Tongue (tissue), 2 donors: ENCODE measurements around the gene IFIT3. TPM values are rescaled to one million over a fixed set of nuclear protein-coding genes. Genes with fewer than 3 reads are reported as not detected.
"Not testable (repeated sequence)": the region's sequence is repeated elsewhere in the genome, so short reads cannot be mapped to it uniquely, and the experiment has no call there.

Source experiments
- DNase-seq: peaks from one replicate; pipeline ENCODE4 v3.0.0-alpha.2; 2015
- total RNA-seq: library from RNA; depleted of rRNA; stranded (reverse); fragments of >200 nt; gene quantifications from one replicate; pipeline ENCODE4 v1.2.3, GENCODE V29; 2014

Gene IFIT3
- total RNA-seq, 1 donor from 2014 or later: 11.0 TPM

DNA sequence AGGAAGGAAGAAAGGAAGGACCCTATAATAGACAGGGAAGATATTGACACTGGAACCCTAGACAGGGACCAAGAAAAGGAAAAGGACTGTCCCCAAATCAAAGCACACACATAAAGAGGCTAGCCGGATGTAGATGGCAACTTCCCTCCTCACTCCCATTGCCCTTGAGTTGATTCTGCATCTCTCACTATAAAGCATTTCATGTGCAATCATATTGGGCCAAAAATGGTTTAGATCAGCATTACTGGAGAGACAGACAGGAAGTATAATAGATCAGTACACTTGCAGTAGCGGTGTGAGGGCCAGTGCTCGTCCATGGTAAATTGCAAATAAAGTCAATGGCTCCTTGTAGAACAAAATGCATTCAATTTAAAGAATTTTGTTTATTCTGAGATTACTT, 8.4 kb downstream of the IFIT3 start:
- DNase-seq: no peak

- DNase-seq: no peak
Measured at GRCh38 chr10:89337484-89337883, 9.7 kb downstream of the IFIT3 start.

GRCh38 chr10:89338713-89339112, 10.9 kb downstream of the IFIT3 start:
- DNase-seq: no peak

DNA sequence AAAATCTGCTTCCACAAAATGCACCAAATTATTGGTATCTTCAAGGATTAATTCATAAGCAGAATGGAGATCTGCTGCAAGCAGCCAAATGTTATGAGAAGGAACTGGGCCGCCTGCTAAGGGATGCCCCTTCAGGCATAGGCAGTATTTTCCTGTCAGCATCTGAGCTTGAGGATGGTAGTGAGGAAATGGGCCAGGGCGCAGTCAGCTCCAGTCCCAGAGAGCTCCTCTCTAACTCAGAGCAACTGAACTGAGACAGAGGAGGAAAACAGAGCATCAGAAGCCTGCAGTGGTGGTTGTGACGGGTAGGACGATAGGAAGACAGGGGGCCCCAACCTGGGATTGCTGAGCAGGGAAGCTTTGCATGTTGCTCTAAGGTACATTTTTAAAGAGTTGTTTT, 12.1 kb downstream of the IFIT3 start:
- DNase-seq: no peak

DNA sequence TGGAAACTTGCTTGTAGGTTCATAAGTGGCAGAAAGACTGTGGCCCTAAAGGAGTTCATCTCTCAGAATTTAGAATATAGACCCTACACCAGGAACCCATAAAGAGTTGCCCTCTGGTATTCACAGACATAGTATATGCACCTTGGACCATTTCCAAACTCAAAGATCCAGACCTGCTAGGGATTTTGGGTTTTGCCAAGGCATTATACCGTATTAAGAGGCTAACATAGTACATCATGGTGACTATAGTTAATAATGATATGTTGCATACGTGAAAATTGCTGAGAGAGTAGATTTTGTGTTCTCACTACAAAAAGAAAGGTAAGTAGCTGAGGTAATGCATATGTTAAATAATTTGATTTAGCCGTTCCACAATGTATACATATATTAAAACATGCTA, 13.9 kb downstream of the IFIT3 start:
- no peak for DNase-seq

- DNase-seq: peak; percentile 36
Measured at GRCh38 chr10:89342206-89342958, 14.6 kb downstream of the IFIT3 start.

DNA sequence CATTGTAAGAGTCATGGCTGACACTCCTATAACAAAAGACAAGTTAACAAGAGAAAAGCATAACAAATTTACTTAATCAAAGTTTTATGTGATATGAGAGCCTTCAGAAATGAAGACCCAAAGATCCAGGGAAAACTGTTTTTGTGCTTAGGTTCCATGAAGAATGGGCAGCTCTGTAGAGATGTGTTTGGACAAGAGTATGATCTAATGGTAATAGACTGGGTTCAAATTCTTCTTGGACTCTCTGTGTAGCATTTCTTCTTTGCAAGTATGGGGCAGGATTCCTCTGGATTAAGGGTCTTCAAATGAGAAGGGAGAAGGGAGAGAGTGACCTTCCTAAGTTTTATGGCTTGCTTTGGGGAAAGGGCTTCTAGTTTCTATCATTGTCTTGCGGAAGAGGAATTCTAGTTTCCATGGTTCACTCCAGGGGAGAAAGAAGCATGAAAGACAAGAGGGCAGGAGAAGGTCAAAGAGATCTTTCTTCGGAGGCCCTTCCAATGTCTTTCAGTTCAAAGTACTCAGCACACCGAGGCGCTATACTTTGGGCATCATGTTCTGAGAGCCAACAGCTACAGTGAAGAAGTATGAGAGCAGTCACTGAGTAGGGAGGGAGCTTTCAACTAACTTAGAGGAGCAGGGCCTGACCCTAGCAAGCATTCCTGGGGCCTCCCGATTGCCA, 15.4 kb downstream of the IFIT3 start:
- no peak for DNase-seq

- no peak for DNase-seq
Measured at GRCh38 chr10:89344156-89344555, 16.4 kb downstream of the IFIT3 start.

- DNase-seq: no peak
Measured at GRCh38 chr10:89345367-89346000, 17.7 kb downstream of the IFIT3 start.

DNA sequence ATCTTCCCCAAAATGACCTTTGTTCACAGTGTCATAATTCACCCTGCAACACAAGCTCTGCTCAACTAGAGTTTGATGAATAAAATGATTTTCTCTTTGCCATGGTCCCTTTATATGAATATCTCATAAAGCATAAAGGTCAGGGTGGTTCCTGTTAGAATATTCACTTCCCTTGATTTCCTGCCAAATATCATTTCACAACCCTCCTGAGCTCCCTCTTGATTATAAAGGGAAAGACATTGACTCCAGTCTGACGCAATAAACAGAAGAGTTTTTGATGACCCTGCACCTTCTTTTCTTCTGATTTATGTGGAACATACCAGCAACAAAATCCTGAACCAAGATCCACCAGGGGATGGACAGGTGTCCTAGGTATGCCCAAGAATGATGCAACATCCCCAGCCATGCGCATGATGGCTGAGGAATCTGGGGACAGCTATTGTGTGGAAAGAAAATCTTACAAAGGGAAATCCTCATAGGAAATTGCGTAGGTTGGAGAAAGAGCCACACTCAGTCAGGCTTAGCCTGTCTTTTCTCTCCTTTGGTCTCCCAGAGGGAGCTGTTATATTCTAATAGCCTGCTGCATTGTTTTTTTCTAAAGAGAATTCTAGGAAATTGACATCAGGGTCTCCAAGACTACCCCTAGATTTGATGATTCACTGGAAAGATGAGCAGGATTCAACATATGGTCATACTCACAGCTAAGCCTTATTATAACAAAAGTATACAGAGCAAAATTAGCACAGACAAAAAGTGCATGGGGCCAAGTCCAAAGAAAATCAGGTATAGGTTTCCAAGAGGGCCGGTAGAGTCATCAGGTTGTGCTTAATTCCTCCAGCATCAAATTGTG, 18.8 kb downstream of the IFIT3 start:
- peak; percentile 34 for DNase-seq

DNA sequence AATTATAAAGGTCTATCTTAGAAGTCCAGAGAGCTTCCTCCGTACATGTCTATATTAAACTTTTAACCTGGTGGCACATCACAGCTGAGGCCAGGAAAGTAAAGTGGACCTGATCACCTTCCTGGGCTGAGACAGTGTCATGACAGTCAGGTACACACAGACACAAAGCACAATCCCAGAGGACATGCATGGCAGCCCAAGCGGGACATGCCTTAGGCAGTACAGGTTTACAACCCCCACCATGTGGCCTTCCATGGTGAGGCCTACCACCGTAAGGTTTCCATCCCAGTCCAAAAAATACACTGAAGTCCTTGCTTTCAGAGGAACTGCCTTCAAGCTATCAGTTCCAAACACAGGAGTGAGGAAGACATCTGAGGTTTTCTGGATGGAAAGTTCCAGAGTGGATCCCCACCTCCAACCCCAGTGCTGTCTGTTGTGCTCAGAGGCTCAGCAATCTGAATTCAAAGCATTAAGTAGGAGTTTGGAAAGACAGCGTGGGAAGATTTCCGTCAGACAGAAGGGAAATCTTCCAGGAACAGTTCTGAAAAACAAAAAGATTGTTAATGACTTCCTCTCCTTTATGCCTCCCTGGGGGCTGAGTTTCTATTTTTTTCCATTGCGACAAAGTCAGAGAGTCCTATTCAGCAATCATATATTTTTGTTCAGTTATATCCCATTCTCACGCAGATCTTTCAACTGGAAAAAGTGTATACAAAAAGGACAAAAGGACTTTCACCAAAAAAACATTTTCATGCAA, 20.1 kb downstream of the IFIT3 start:
- DNase-seq: no peak

GRCh38 chr10:89348481-89348880, 20.7 kb downstream of the IFIT3 start:
- DNase-seq: no peak

DNA sequence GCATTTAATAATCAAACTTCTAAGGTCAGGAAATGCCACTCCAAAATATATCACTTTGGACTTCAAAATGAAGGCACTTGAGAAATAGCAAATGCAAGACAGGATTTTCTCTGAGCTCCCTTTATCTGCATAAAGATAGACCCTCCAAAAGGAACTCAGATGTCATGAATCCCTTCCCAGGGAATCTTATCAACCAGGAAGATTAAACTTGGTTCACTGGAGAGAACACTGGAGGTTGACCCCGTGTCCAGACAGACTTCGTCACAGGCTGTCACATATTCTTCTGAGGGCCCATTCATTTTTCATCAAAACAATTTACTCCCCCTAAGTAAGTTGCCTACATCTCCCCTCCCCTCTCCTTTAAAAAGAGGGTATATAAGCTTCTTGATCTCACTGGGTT, 21.2 kb downstream of the IFIT3 start:
- no peak for DNase-seq

DNA sequence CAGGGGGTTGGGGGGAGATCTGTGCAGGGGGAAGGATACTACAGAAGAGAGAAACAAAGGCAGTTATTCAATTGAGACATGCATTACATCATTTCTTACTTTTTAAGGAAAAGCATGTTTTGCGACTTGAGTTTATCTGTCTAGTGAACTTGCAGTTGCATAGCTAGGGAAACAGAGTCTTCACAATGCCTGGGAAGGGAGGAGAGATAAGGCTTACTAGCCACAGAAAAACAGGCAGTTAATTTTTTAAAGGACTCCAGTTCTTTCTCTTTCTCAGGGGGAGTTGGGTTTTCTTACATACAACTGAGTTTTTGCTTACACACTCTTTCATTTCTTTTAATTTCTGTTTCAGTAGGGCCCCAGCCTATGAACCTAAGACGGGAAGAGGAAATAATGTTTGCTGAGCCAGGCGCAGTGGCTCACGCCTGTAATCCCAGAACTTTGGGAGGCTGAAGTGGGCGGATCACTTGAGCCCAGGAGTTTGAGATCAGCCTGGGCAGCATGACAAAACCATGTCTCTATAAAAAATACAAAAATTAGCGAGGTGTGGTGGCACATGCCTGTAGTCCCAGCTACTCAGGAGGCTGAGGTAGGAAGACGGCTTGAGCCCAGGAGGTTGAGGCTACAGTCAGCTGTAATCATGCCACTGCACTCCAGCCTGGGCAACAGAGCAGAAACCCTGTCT, 23.0 kb downstream of the IFIT3 start:
- DNase-seq: not testable (repeated sequence)

GRCh38 chr10:89351412-89351779, 23.6 kb downstream of the IFIT3 start:
- no peak for DNase-seq

DNA sequence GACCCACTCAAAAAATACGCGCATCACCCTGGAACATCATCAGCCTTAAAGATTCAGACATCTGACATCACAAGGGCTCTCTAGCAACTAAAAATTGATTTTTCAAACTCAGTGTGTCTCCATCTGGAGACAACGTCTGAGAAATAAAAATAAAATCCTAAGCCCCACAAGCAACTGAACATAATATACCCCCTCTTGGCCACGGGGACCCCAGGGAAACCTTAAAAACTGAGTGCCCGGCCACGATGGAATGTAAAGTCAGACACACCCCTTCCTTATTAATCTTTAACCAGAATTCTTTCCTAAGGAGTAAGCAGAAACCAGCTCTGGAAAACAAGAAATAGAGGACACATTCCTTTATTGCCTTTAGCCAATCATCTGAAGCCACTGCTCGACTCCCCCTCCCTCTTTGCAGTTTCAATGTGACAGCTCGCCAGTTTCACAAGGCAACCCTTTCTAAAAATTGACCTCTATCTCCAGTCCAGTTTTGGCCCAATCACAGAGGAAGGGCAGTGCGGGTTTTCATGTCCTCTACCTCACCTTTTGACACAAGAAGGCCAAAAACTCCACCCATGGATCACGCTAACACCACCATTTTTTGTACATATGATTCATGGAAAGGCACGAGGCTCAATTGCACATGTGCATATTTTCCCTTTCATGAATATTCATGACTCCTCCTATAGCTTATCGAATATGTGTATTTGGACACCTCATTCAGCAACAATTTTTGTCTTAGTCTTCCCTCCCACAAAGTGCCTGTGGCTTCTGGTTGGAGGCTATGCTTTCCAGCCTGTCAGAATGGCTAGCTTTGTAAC, 24.2 kb downstream of the IFIT3 start:
- DNase-seq: peak; percentile 42

DNA sequence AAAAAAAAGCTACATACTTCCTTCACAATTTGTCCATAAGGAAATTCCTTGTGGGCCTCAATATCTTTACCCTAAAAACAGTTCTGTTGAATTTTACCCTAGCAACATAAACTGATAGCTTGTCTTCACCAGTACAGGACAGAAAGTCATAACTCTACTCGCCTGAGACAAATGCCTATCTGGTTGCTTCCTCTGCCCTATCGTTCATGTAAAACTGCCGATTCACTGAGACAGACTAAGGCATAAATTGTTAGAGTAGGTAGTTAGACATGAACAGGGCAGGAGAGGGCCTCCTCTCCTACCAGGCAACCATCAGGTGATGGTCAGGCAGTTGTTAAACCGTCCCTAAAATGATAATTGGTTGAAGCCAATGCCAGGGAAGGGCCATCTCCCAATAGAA, 25.0 kb downstream of the IFIT3 start:
- DNase-seq: no peak

- DNase-seq: no peak
Measured at GRCh38 chr10:89355394-89355931, 27.7 kb downstream of the IFIT3 start.

- no peak for DNase-seq
Measured at GRCh38 chr10:89357096-89357495, 29.3 kb downstream of the IFIT3 start.

DNA sequence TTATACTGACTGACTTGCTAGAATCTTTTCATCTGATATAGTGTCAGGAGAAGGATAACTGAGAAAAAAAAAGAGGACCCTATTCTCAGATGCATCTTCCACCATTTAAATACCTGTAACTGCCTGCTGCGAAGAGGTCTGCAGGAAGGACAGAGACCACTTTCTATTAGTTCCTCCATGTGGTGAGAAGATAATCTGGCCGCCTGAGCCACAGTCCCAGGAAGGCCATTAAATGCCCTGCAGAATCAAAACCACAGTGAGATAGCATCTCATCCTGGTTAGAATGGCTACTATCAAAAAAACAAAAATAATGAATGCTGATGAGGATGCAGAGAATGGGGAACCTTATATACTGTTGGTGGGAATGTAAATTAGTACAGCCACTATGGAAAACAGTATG, 30.2 kb downstream of the IFIT3 start:
- DNase-seq: no peak
